Retina (tissue), 1 donor: ENCODE data around the gene ATP8B3.

Experiments
- DNase-seq: peaks from one replicate; pipeline ENCODE4 v3.0.0-alpha.2; 2016

Gene ATP8B3

DNA sequence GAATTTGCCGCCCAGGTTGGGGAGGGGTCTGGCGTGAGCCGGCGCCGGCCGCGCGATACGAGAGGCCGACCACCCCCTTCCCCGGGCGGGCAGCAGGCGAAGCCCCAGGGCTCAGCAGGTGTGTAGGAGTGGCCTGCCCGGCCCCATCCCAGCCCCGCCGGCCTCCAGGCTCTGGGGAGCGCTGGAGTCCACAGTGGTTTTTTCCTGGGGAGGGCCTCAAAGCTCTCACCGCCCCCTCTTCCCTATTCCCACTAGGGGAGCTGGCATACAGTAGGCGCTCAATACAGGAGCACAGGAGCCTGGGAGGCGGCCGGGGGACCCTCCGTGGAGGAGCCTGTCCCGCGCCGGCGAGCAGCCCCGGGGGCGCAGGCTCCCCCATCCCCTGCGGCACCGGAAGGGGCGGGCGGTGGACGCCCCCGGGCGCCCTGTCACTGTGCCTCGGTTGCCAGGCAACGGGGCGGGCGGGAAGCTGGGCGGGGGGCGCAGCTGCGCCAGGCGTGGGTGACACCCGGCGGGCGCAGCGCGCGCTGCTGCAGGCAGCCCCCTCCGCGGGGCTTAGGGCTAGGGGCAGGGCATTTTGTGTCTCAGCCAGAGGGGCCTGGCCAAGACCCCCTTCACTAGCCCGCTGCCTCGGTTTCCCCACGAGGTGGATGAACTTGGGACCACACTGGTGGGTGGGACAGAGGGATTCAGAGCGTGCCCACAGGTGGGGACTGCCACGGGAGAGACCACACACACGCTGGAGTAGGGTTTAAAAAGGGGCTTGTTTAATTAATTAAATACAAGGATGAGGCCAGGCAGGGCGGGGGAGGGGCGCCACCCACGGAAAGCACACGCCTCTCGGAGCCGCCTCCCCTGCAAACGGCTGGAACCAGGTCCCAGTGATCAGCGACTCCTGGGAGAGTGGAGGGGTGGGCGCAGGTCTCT lies 39.8 kb upstream of the ATP8B3 start:
- DNase-seq = peak; percentile 80

- no peak for DNase-seq
Measured at GRCh38 chr19:1850809-1851653, 39.0 kb upstream of the ATP8B3 start.

DNA sequence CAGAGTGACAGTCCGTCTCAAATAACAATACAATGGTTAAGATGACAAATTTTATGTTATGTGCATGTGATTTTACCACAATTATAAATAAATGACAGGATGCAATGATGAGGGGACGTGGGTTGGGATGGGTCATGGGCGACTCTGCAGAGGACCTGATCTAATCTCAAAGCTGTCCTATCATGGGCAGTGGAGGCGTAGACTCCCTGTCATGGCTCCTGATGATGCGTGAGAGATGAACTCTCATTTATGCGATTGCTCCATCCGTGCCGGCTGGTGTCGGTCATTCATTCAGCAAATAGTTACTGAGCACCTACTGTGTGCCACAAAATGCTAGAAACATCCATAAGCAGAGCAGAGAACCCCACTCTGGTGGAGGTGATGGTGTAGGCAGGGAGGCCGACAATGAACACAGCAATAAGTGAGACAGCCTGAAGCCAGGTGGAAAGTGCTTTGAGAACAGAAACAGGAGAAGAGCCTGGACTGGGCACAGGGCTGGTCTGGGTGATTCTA lies 37.9 kb upstream of the ATP8B3 start:
- no peak for DNase-seq

- no peak for DNase-seq
Measured at GRCh38 chr19:1849132-1849474, 37.0 kb upstream of the ATP8B3 start.

- DNase-seq = peak; percentile 100
Measured at GRCh38 chr19:1848399-1849131, 36.5 kb upstream of the ATP8B3 start, which contains the start of gene REXO1. REXO1 (minus strand) TSS chr19:1848483; CDS start chr19:1848358, 125 bp downstream.

GRCh38 chr19:1847684-1848398 lies 35.8 kb upstream of the ATP8B3 start:
- DNase-seq = peak; percentile 19

DNA sequence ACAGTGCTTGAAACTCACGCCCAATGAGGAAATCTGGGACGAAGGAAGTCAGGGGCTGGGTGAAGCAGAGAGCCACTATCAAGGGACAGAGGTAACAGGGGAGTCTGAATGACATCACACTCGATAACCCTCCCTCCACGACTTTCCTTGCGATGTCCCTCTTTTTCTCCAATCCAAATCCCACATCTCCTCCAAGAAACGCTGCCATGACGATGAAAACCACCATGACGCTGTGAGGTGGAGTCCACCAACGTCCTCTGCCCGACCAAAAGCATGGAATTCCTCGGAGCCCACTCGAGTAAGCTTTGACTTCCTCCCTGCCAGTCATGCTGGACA lies 35.2 kb upstream of the ATP8B3 start:
- DNase-seq = no peak

- DNase-seq = no peak
Measured at GRCh38 chr19:1846517-1847204, 34.6 kb upstream of the ATP8B3 start.

DNA sequence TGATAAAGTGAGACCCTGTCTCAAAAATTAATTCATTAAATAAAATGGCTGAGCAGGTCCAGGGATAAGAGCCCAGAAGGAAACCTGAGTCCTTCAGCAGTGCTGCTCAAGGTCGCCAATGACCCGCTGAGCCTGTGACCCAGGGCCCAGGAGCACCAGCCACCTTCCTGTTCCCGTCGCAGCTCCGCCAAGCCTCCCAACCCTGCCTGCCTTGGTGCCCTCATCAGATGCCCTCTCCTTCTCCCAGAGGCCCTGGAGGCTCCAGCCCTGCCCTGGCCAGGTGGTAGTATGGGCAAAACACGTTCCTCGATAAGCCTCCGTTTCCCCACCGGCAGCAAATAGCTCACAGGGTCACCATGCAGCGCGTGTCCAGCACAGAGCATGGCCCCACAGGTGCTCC lies 33.6 kb upstream of the ATP8B3 start:
- DNase-seq = no peak

DNA sequence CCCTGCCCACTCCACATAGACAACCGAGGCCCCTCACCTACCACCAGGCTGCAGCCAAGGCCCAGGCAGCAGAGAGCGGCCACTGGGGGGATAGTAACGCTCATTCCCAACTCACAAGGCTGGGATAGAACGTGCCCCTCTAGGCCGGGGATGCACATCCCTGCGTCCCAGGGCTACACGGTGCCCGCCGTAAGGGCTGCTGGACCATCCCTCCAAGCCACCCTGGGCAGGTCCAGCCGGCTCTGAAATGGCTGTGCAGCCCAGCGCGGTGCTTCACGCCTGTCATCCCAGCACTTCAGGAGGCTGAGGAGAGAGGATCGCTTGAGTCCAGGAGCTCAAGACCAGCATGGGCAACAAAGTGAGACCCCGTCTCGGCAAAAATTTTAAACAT lies 33.0 kb upstream of the ATP8B3 start:
- no peak for DNase-seq

DNA sequence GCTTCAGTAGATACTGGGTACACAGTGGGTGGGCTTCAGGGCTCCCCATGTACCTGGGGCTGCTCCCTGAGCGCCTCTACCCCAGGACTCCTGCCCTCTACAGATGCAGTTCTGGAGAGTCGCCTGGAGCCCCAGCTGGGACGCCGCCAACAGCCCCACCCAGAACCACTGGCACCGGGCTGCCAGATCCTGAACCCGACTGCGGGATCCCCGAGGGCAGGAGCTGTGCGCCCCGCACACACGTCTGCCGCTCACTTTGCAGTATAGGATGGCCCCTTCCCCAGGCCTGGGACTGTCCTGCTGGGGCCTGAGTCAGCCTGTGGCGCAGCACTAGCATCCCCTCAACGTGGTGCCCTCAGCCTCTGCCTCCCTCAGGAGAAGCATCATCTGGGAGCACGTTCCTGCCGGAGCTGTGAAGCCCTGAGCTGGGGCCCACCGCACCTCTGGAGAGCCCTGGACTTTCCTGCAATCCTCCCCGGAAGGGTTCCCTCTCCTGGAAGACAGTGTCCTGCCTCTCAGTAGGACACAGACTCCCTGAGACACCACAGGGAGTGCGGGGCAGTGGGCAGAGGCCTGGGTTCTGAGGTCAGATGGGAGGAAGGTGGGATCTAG lies 32.5 kb upstream of the ATP8B3 start:
- DNase-seq = no peak

- no peak for DNase-seq
Measured at GRCh38 chr19:1843646-1844394, 31.7 kb upstream of the ATP8B3 start.

GRCh38 chr19:1843116-1843515 lies 31.0 kb upstream of the ATP8B3 start:
- no peak for DNase-seq

DNA sequence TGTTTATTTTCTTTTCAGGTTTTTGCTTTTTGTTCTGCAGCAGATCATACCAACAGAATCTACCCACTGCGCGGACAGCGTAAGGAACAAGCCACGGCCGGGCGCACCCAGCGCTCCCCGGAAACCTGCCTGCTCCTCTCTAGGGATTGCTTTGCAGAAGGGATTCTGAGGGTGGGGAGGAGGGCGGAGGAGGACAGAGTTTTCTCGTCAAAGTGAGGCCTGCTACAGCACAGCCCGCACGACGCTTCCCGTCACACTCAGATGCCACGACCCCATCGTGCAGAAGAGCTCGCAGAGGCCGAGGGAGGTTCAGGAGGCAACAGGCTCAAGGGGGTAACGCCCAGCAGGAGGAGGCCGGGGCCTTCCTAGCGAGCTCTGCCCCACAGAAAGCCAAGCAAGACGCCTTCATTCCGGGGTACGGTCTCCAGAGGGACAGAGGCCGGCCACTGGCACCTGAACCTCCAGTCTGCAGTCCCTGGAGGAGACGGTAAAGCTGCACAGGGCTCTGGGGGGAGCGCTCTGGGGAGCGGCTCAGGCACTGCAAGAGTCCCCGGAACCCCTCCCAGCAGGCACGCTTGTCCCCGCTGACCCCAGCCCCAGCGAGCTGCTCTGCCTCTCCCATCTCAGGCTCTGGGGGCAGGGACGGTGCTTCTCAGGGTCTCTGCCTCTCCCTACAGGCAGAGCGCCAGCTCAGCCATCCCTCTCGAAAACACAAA lies 29.3 kb upstream of the ATP8B3 start:
- no peak for DNase-seq

GRCh38 chr19:1840541-1841115 lies 28.6 kb upstream of the ATP8B3 start:
- no peak for DNase-seq

DNA sequence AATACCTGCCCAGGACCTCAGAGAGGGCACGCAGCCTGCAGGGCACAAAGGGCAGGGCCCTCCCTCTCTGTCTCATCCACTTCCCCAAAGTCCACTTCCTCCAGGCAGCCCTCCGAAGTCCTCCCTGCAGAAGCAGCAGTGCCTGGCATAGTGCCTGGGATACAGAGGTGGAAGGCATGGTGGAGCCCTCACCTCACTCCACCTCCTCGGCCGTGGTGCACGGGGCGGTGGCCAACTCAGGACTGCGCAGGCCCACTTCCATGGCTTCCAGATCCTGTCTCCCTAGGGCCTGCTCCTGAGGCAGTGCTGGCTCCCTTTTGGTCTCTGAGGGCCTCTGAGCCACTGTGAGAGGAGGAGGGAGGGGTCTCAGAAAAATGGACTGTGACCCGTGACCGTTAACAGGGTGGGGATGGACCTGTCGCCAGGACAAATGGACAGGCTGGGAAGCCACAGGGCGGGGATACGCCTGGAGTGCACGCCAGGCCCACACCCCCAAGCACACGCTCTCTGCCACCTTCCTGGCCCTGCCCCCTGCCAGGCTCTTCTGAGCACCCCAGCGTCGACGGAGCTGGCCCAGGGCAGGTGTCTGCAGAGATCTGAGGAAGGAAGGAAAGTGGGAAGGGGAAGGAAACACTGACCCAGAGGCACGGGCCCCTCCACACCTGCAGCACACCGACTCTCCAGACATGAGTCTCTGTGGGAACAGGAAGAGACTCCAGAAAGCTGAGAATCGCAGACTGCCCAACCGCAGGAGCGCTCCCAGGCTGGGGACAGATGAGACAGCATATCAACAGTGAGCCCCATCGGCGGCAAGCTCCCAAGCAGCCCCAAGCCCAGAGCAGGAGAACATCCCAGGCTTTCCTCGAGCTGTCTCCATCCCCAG lies 27.8 kb upstream of the ATP8B3 start:
- DNase-seq = no peak

DNA sequence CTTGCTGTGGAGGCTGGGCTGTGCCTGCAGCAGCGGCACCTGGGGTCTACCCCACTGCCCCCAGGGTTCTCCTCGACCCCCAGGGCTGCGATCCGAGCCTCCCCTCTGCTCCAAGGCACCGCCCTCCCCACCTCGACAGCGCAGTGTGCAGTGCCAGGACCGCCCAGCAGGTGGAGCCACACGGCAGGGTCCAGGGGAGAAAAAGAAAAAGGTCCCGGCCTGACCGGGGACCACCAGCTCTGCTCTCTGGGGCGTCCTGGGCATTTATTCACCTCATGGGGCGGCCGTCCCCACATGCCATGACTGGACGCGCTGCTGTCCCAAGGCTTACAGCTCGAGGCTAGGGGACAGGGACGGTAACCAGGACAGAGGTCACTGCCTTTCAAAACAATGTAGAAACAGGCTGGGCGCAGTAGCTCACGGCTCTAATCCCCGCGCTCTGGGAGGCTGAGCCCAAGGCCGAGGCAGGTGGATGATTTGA lies 25.6 kb upstream of the ATP8B3 start:
- peak; percentile 75 for DNase-seq

DNA sequence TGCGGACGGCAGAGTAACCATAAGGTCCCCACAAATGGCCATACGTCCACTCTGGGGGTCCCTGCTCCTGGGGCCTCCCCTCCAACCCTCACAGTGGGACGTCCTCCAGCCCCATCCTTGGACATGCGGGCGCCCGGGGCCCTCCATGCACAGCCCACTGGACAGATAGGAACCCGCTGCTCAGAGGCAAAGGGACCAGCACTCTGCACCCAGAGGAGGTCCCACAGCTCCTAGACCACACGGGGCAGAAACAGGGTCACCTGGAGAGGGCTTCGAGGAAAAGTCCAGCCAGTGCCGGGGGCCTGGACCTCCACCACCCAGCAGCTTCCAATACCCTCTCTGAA lies 25.1 kb upstream of the ATP8B3 start:
- no peak for DNase-seq
